KMS-11 (cell line): Measurements from ENCODE around the gene USF2.
"Not testable (repeated sequence)": the region's sequence is repeated elsewhere in the genome, so short reads cannot be mapped to it uniquely, and the experiment has no call there.

ENCODE experiments used
- H2AFZ ChIP-seq: fragments of 200-600 bp; sonication (generic); 2 replicates; pipeline ENCODE4 v1.6.1; 2016; ENCODE audit warnings: antibody characterized with exemption, mixed run types, low read depth
- H3K27ac ChIP-seq: fragments of 200-600 bp; sonication (generic); 2 replicates; pipeline ENCODE4 v1.6.1; 2016; ENCODE audit warnings: mild to moderate bottlenecking, mixed run types
- H3K27me3 ChIP-seq: fragments of 200-600 bp; sonication (generic); 2 replicates; pipeline ENCODE4 v1.6.1; 2017; ENCODE audit warnings: mild to moderate bottlenecking, low read depth, mixed run types, moderate library complexity; ENCODE audit not compliant: insufficient read depth
- H3K36me3 ChIP-seq: fragments of 200-600 bp; sonication (generic); 2 replicates; pipeline ENCODE4 v1.6.1; 2017; ENCODE audit warnings: mild to moderate bottlenecking, mixed run types; ENCODE audit not compliant: insufficient read depth
- H3K4me1 ChIP-seq: fragments of 200-600 bp; sonication (generic); 2 replicates; pipeline ENCODE4 v1.6.1; 2016; ENCODE audit warnings: mild to moderate bottlenecking, low read depth, mixed run types; ENCODE audit not compliant: poor library complexity, severe bottlenecking
- H3K4me2 ChIP-seq: fragments of 200-600 bp; sonication (generic); 2 replicates; pipeline ENCODE4 v1.7.0; 2016; ENCODE audit warnings: mild to moderate bottlenecking, mixed run types
- H3K4me3 ChIP-seq: fragments of 200-600 bp; sonication (generic); IDR thresholded peaks from 2 replicates; pipeline ENCODE4 v1.6.1; 2017; ENCODE audit warnings: low read depth, low read length, mixed read lengths; ENCODE audit not compliant: insufficient read depth
- H3K79me2 ChIP-seq: fragments of 200-600 bp; sonication (generic); 2 replicates; pipeline ENCODE4 v1.6.1; 2016; ENCODE audit warnings: low read depth, mixed run types; ENCODE audit not compliant: insufficient read depth
- H3K9ac ChIP-seq: fragments of 200-600 bp; sonication (generic); 2 replicates; pipeline ENCODE4 v1.6.1; 2016; ENCODE audit warnings: mild to moderate bottlenecking, mixed run types
- H4K20me1 ChIP-seq: fragments of 200-600 bp; sonication (generic); 2 replicates; pipeline ENCODE4 v1.6.1; 2016; ENCODE audit warnings: mild to moderate bottlenecking, mixed run types; ENCODE audit not compliant: insufficient read depth
- TF ChIP-seq, protein P1 (sequence below): fragments of 200-600 bp; sonication (generic); conservative IDR thresholded peaks from 2 replicates; pipeline ENCODE4 v1.6.1; 2017; ENCODE audit warnings: low read depth, mild to moderate bottlenecking, antibody characterized with exemption, low read length, moderate library complexity, mixed read lengths

USF2 gene

DNA sequence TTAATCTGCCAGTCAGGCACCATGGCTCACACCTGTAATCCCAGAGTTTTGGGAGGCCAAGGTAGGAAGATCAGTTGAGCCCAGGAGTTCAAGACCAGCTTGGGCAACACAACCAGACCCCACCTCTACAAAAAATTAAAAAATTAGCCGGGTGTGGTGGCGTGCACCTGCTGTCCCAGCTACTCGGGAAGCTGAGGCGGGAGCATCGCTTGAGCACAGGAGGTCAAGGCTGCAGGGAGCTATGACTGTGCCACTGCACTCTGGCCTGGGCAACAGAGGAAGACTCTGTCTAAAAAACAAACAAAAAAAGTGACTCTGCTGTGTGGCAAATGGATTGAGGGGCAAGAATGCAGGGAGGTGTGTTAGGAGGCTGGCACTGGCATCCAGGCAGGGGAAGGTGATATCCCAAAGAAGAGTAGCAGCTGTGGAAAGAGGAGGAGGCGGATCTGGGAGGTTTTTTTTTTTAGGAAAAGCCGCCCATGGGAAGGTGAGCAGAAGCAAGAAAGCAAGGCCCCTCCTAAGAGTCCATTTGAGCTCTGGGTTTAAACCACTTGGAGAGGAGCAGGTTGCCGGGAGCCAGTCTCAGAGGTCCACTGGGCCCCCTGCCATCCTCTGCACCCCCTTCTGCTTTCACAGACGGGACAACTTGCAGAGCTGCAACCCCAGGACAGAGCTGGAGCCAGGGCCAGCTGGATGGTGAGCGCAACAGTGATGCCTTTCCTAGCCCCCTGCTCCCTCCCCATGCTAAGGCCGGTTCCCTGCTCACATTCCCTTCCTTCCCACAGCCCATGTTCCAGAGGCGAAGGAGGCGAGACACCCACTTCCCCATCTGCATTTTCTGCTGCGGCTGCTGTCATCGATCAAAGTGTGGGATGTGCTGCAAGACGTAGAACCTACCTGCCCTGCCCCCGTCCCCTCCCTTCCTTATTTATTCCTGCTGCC, 15.7 kb downstream of the USF2 start:
- no peak overlapping the region for H2AFZ ChIP-seq
- H4K20me1 ChIP-seq = no peaks in the 10 kb centered on the region
- peaks cover 23% of the 10 kb centered on the region; the same call in 1 of the 2 replicates for H3K27me3 ChIP-seq
- no peaks in the 10 kb centered on the region for H3K79me2 ChIP-seq
- H3K27ac ChIP-seq = no peak overlapping the region
- no peak overlapping the region for H3K4me2 ChIP-seq
- H3K4me1 ChIP-seq = no peaks in the 10 kb centered on the region
- H3K4me3 ChIP-seq = no peak overlapping the region
- TF ChIP-seq, protein P1, sequence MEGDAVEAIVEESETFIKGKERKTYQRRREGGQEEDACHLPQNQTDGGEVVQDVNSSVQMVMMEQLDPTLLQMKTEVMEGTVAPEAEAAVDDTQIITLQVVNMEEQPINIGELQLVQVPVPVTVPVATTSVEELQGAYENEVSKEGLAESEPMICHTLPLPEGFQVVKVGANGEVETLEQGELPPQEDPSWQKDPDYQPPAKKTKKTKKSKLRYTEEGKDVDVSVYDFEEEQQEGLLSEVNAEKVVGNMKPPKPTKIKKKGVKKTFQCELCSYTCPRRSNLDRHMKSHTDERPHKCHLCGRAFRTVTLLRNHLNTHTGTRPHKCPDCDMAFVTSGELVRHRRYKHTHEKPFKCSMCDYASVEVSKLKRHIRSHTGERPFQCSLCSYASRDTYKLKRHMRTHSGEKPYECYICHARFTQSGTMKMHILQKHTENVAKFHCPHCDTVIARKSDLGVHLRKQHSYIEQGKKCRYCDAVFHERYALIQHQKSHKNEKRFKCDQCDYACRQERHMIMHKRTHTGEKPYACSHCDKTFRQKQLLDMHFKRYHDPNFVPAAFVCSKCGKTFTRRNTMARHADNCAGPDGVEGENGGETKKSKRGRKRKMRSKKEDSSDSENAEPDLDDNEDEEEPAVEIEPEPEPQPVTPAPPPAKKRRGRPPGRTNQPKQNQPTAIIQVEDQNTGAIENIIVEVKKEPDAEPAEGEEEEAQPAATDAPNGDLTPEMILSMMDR = no peak
- H3K9ac ChIP-seq = no peak overlapping the region
- no peaks in the 10 kb centered on the region for H3K36me3 ChIP-seq

GRCh38 chr19:35285095-35285449, 16.3 kb downstream of the USF2 start:
- H3K27ac ChIP-seq = no peak overlapping the region
- H2AFZ ChIP-seq = no peak overlapping the region

GRCh38 chr19:35285465-35285864, 16.7 kb downstream of the USF2 start:
- H2AFZ ChIP-seq, H3K4me2 ChIP-seq, H3K36me3 ChIP-seq: not testable (repeated sequence)

More at GRCh38 chr19:35285095-35285449, 16.3 kb downstream of the USF2 start:
- no peaks in the 10 kb centered on the region for H3K4me1 ChIP-seq
- TF ChIP-seq, protein P1 = no peak
- H3K4me2 ChIP-seq = no peak overlapping the region
- H3K27me3 ChIP-seq = peaks cover 26% of the 10 kb centered on the region; the same call in 1 of the 2 replicates
- no peak overlapping the region for H3K4me3 ChIP-seq
- H3K36me3 ChIP-seq = no peaks in the 10 kb centered on the region
- H3K9ac ChIP-seq = no peak overlapping the region
- H4K20me1 ChIP-seq = no peaks in the 10 kb centered on the region
- no peaks in the 10 kb centered on the region for H3K79me2 ChIP-seq

GRCh38 chr19:35286101-35286500, 17.3 kb downstream of the USF2 start:
- not testable (repeated sequence) for H2AFZ ChIP-seq, H3K36me3 ChIP-seq, H3K27ac ChIP-seq, H3K4me1 ChIP-seq, H3K4me2 ChIP-seq, H4K20me1 ChIP-seq, H3K79me2 ChIP-seq, H3K9ac ChIP-seq, H3K4me3 ChIP-seq
- H3K27me3 ChIP-seq = peaks cover 34% of the 10 kb centered on the region

More at GRCh38 chr19:35285465-35285864, 16.7 kb downstream of the USF2 start:
- H4K20me1 ChIP-seq, H3K9ac ChIP-seq, H3K4me3 ChIP-seq, H3K27ac ChIP-seq, H3K4me1 ChIP-seq, H3K79me2 ChIP-seq: not testable (repeated sequence)
- H3K27me3 ChIP-seq = peaks cover 28% of the 10 kb centered on the region

GRCh38 chr19:35287713-35288112, 19.0 kb downstream of the USF2 start:
- H3K27ac ChIP-seq = no peak overlapping the region
- peaks cover 49% of the 10 kb centered on the region for H3K27me3 ChIP-seq
- TF ChIP-seq, protein P1 = no peak
- H4K20me1 ChIP-seq = no peaks in the 10 kb centered on the region
- H3K79me2 ChIP-seq = no peaks in the 10 kb centered on the region
- H3K4me3 ChIP-seq = no peak overlapping the region
- no peaks in the 10 kb centered on the region for H3K4me1 ChIP-seq
- H2AFZ ChIP-seq = no peak overlapping the region
- H3K4me2 ChIP-seq = no peak overlapping the region
- H3K36me3 ChIP-seq = no peaks in the 10 kb centered on the region
- no peak overlapping the region for H3K9ac ChIP-seq
